Testis (tissue), 2 donors: ENCODE data around the gene TGFBR3.

Experiments used
- CTCF ChIP-seq, 3 experiments: fragments of 450-650 bp in 2 of 3; fragments of 200-600 bp in 1 of 3; sonication (generic) in 1 of 3; IDR thresholded peaks; one replicate each; pipeline ENCODE4 v1.5.1; 2016 to 2019; ENCODE audit warnings: antibody characterized with exemption in 3 of 3, mild to moderate bottlenecking in 2 of 3, moderate library complexity in 1 of 3
- POLR2A ChIP-seq: fragments of 450-650 bp; IDR thresholded peaks from one replicate; pipeline ENCODE4 v1.6.1; 2017; ENCODE audit warnings: antibody characterized with exemption, mild to moderate bottlenecking, moderate library complexity

DNA sequence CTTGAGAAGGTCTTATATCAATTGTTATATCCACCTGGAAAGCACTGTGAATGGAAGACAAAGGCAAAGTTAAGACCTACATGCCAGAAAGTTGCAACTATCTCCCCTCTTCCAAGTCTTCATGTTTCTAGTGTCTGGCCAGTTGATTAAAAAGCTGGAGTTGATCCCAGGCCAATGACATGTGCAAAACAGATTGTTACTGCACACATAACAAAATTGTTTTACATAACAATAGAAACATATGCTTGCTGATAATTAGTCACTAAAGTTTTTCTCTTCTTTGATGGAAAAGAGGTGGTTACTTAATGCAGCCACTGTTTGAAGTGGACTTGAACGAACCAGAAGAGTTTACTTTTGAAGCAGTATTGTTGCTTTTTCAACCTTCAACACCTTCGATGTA lies 158.2 kb downstream of the TGFBR3 start:
- no peak for TF ChIP-seq POLR2A
- no peak for TF ChIP-seq CTCF (IDR thresholded peaks at IDR 0.05)
